H9 (cell line): ENCODE measurements around the gene FHL1. TPM values are rescaled to one million over a fixed set of nuclear protein-coding genes. Genes with fewer than 3 reads are reported as not detected.

Experiments used
- DNase-seq: peaks from one replicate; pipeline ENCODE4 v3.0.0-alpha.2; 2017
- H2AFZ ChIP-seq: one replicate; pipeline ENCODE4 v1.6.1; 2013; ENCODE audit warnings: mild to moderate bottlenecking, low read length, control low read depth, moderate library complexity
- H2AK5ac ChIP-seq: 2 replicates; pipeline ENCODE4 v1.6.1; 2013; ENCODE audit warnings: low read length, control low read depth, mixed read lengths; ENCODE audit not compliant: insufficient read length
- H2BK120ac ChIP-seq: one replicate; pipeline ENCODE4 v1.6.1; 2013; ENCODE audit warnings: low read depth, mild to moderate bottlenecking, low read length, control low read depth, inconsistent platforms; ENCODE audit not compliant: poor library complexity, severe bottlenecking
- H2BK12ac ChIP-seq: 2 replicates; pipeline ENCODE4 v1.6.1; 2013; ENCODE audit warnings: low read length, control low read depth, mixed read lengths, low read depth; ENCODE audit not compliant: insufficient read length
- H2BK15ac ChIP-seq: 2 replicates; pipeline ENCODE4 v1.6.1; 2013; ENCODE audit warnings: low read depth, low read length, control low read depth
- H2BK20ac ChIP-seq: one replicate; pipeline ENCODE4 v1.6.1; 2013; ENCODE audit warnings: low read depth, mild to moderate bottlenecking, low read length, control low read depth, inconsistent platforms; ENCODE audit not compliant: poor library complexity, severe bottlenecking
- H2BK5ac ChIP-seq: 2 replicates; pipeline ENCODE4 v1.6.1; 2013; ENCODE audit warnings: low read length, control low read depth, mixed read lengths; ENCODE audit not compliant: insufficient read length
- H3K14ac ChIP-seq: 2 replicates; pipeline ENCODE4 v1.6.1; 2013; ENCODE audit warnings: low read length, control low read depth; ENCODE audit not compliant: insufficient read depth
- H3K18ac ChIP-seq: 2 replicates; pipeline ENCODE4 v1.6.1; 2013; ENCODE audit warnings: low read depth, mild to moderate bottlenecking, mixed read lengths, low read length, control low read depth; ENCODE audit not compliant: insufficient read length
- H3K23ac ChIP-seq: 2 replicates; pipeline ENCODE4 v1.6.1; 2013; ENCODE audit warnings: low read length, control low read depth, mixed read lengths, low read depth; ENCODE audit not compliant: insufficient read length
- H3K23me2 ChIP-seq: 2 replicates; pipeline ENCODE4 v1.6.1; 2013; ENCODE audit warnings: low read depth, mild to moderate bottlenecking, mixed read lengths, low read length, control low read depth; ENCODE audit not compliant: insufficient read length, poor library complexity, severe bottlenecking
- H3K27ac ChIP-seq: 2 replicates; pipeline ENCODE4 v1.5.1; 2013; ENCODE audit warnings: low read length, control low read depth, mixed read lengths, low read depth; ENCODE audit not compliant: insufficient read length
- H3K27me3 ChIP-seq: 2 replicates; pipeline ENCODE4 v1.6.1; 2013; ENCODE audit warnings: low read length, control low read depth, inconsistent platforms; ENCODE audit not compliant: insufficient read depth
- H3K4ac ChIP-seq: 2 replicates; pipeline ENCODE4 v1.6.1; 2013; ENCODE audit warnings: low read depth, mild to moderate bottlenecking, control low read depth, inconsistent platforms, low read length, moderate library complexity
- H3K4me1 ChIP-seq: 2 replicates; pipeline ENCODE4 v1.6.1; 2013; ENCODE audit warnings: low read length, control low read depth, inconsistent platforms; ENCODE audit not compliant: insufficient read depth
- H3K4me2 ChIP-seq: 2 replicates; pipeline ENCODE4 v1.6.1; 2013; ENCODE audit warnings: low read length, control low read depth, mixed read lengths; ENCODE audit not compliant: insufficient read length, insufficient read depth
- H3K56ac ChIP-seq: 2 replicates; pipeline ENCODE4 v1.6.1; 2013; ENCODE audit warnings: low read depth, mild to moderate bottlenecking, mixed read lengths, low read length, control low read depth; ENCODE audit not compliant: insufficient read length
- H3K79me1 ChIP-seq: 2 replicates; pipeline ENCODE4 v1.6.1; 2013; ENCODE audit warnings: low read depth, mild to moderate bottlenecking, moderate library complexity, low read length, control low read depth, inconsistent platforms; ENCODE audit not compliant: insufficient read depth, poor library complexity, severe bottlenecking
- H3K79me2 ChIP-seq: 2 replicates; pipeline ENCODE4 v1.6.1; 2013; ENCODE audit warnings: low read length, control low read depth, inconsistent platforms; ENCODE audit not compliant: insufficient read depth
- H3K9ac ChIP-seq: 2 replicates; pipeline ENCODE4 v1.6.1; 2013; ENCODE audit warnings: low read length, control low read depth, mixed read lengths; ENCODE audit not compliant: insufficient read length; ENCODE audit errors: extremely low read depth
- H3K9me3 ChIP-seq: one replicate; pipeline ENCODE4 v1.6.1; 2013; ENCODE audit warnings: low read depth, low read length, inconsistent platforms; ENCODE audit not compliant: control insufficient read depth
- H3T11ph ChIP-seq: one replicate; pipeline ENCODE4 v1.6.1; 2013; ENCODE audit warnings: mild to moderate bottlenecking, low read length, control low read depth, inconsistent platforms
- H4K20me1 ChIP-seq: one replicate; pipeline ENCODE4 v1.6.1; 2013; ENCODE audit not compliant: control insufficient read depth, insufficient read length, insufficient read depth
- H4K5ac ChIP-seq: 2 replicates; pipeline ENCODE4 v1.6.1; 2013; ENCODE audit warnings: low read depth, mild to moderate bottlenecking, mixed read lengths, low read length, control low read depth; ENCODE audit not compliant: insufficient read length
- H4K8ac ChIP-seq: replicated peaks from 2 replicates; pipeline ENCODE4 v1.6.1; 2013; ENCODE audit warnings: low read length, control low read depth, mixed read lengths, low read depth; ENCODE audit not compliant: insufficient read length
- H4K91ac ChIP-seq: 2 replicates; pipeline ENCODE4 v1.6.1; 2013; ENCODE audit warnings: low read depth, mild to moderate bottlenecking, moderate library complexity, mixed read lengths, low read length, control low read depth; ENCODE audit not compliant: insufficient read length
- H3K27ac Mint-ChIP-seq, 3 experiments: 2 replicates in 2 of 3; 3 replicates in 1 of 3; pipeline ENCODE4 v1.8.0; 2020 to 2021; ENCODE audit warnings: mixed read lengths in 3 of 3, mild to moderate bottlenecking in 1 of 3, moderate library complexity in 1 of 3
- H3K27me3 Mint-ChIP-seq: 2 replicates; pipeline ENCODE4 v1.8.0; 2021; ENCODE audit warnings: low read depth, mild to moderate bottlenecking, moderate library complexity, mixed read lengths
- H3K36me3 Mint-ChIP-seq, 3 experiments: 2 replicates in 2 of 3; 3 replicates in 1 of 3; pipeline ENCODE4 v1.8.0; 2020 to 2021; ENCODE audit warnings: low read depth in 3 of 3, mixed read lengths in 3 of 3; ENCODE audit not compliant: insufficient read depth in 1 of 3
- H3K4me1 Mint-ChIP-seq, 2 experiments: 2 replicates each; pipeline ENCODE4 v1.8.0; 2020; ENCODE audit warnings: mixed read lengths in 2 of 2
- H3K4me3 Mint-ChIP-seq, 2 experiments: 2 replicates in 1 of 2; 3 replicates in 1 of 2; pipeline ENCODE4 v1.8.0; 2020 to 2021; ENCODE audit warnings: mild to moderate bottlenecking in 2 of 2, mixed read lengths in 2 of 2, moderate library complexity in 1 of 2
- H3K9me3 Mint-ChIP-seq, 2 experiments: 2 replicates in 1 of 2; 3 replicates in 1 of 2; pipeline ENCODE4 v1.8.0; 2020; ENCODE audit warnings: mild to moderate bottlenecking in 2 of 2, mixed read lengths in 2 of 2, moderate library complexity in 1 of 2
- CTCF ChIP-seq: fragments of 200-600 bp; sonication (generic); conservative IDR thresholded peaks from 3 replicates; pipeline ENCODE4 v1.8.0; 2021; ENCODE audit warnings: antibody characterized with exemption, mild to moderate bottlenecking
- WGBS: extraction: QIAGEN DNeasy Blood & Tissue Kit; methylation state at CpG from one replicate; pipeline ENCODE4 v1.1.7; 2013; ENCODE audit warnings: missing lambda C conversion rate, low lambda C conversion rate, mixed read lengths; ENCODE audit not compliant: insufficient read length; ENCODE audit errors: extremely low coverage; 5-methylcytosine and 5-hydroxymethylcytosine counted together
- total RNA-seq: library from RNA; stranded (reverse); gene quantifications from 2 replicates; pipeline ENCODE4 v1.2.1, GENCODE V29; 2021

The FHL1 gene
- total RNA-seq, 1 experiment from 2014 or later = 20.0 TPM

GRCh38 chrX:136168929-136169735 is 21.8 kb downstream of the FHL1 start:
- no peaks in the 10 kb centered on the region for H3K23me2 ChIP-seq
- no peak overlapping the region for H3K9ac ChIP-seq
- H2BK5ac ChIP-seq = no peak overlapping the region
- H2BK15ac ChIP-seq = no peak overlapping the region
- Mint-ChIP-seq H3K4me3 (no peak overlapping the region), H3K27ac (peak overlapping the region in 2 of 3 experiments; percentile 20 to 34; a peak in 3 of 7 replicates), H3K4me1 (peaks cover 43 to 53% of the 10 kb centered on the region in 2 experiments), H3K27me3 (no peaks in the 10 kb centered on the region), H3K9me3 (peaks cover 55 to 57% of the 10 kb centered on the region in 2 experiments), H3K36me3 (no peaks in the 10 kb centered on the region; a peak in 2 of 7 replicates)
- WGBS = no CpG with 5 or more reads among the region's 17 CpGs
- H3K79me1 ChIP-seq = no peaks in the 10 kb centered on the region
- no peak overlapping the region for H3K23ac ChIP-seq
- no peak overlapping the region for H2AK5ac ChIP-seq
- H3K14ac ChIP-seq = 0 out of 2 replicates have a peak overlapping the region, but pooled peaks have one; percentile 26
- no peak overlapping the region for H4K8ac ChIP-seq
- no peaks in the 10 kb centered on the region for H4K20me1 ChIP-seq
- no peaks in the 10 kb centered on the region for H3K27me3 ChIP-seq
- no peak overlapping the region for H3K56ac ChIP-seq
- peaks cover 20% of the 10 kb centered on the region for H3K9me3 ChIP-seq
- no peak overlapping the region for H3T11ph ChIP-seq
- no peak overlapping the region for H2BK12ac ChIP-seq
- no peak overlapping the region for H4K91ac ChIP-seq
- H3K4me1 ChIP-seq = no peaks in the 10 kb centered on the region
- peak; percentile 71 for DNase-seq
- TF ChIP-seq CTCF = no peak
- H2BK120ac ChIP-seq = no peak overlapping the region
- no peak overlapping the region for H4K5ac ChIP-seq
- no peak overlapping the region for H2AFZ ChIP-seq
- no peak overlapping the region for H3K27ac ChIP-seq
- H3K79me2 ChIP-seq = no peaks in the 10 kb centered on the region
- H3K4me2 ChIP-seq = no peak overlapping the region
- H2BK20ac ChIP-seq = no peak overlapping the region
- no peak overlapping the region for H3K4ac ChIP-seq
- H3K18ac ChIP-seq = peak overlapping the region; percentile 19
